ENCODE data around the gene ASCC3. TPM values are rescaled to one million over a fixed set of nuclear protein-coding genes. Genes with fewer than 3 reads are reported as not detected.
A peak's percentile ranks its signal among the peaks of the same experiment; 100 is the strongest.

Gene ASCC3
- polyA plus RNA-seq (2012; ENCODE audit: insufficient read depth, insufficient read length), result 18.4 TPM

- H3K4me3 ChIP-seq (ENCODE audit: low read length), result peak within 1 kb of the TSS; percentile 86
- peak; percentile 82 for DNase-seq (ENCODE audit: low read depth, low spot score)
Measured at GRCh38 chr6:100880853-100881706, at the start of gene ASCC3. Gene ASCC3, minus strand, starts transcription at chr6:100881329. Its CDS starts 13,332 bp downstream, at chr6:100867997.

- H3K4me3 ChIP-seq (ENCODE audit: low read length), result no peak overlapping the region
- DNase-seq (ENCODE audit: low read depth, low spot score), result no peak
Measured at GRCh38 chr6:100925749-100926148, 44.6 kb upstream of the ASCC3 start.

GRCh38 chr6:100924534-100925227 is 43.6 kb upstream of the ASCC3 start:
- no peak for DNase-seq (ENCODE audit: low read depth, low spot score)
- H3K4me3 ChIP-seq (ENCODE audit: low read length), result no peak overlapping the region

GRCh38 chr6:100923481-100924165 is 42.5 kb upstream of the ASCC3 start:
- no peak for DNase-seq (ENCODE audit: low read depth, low spot score)
- H3K4me3 ChIP-seq (ENCODE audit: low read length), result no peak overlapping the region

- DNase-seq (ENCODE audit: low read depth, low spot score), result no peak
- no peak overlapping the region for H3K4me3 ChIP-seq (ENCODE audit: low read length)
Measured at GRCh38 chr6:100920028-100920605, 39.0 kb upstream of the ASCC3 start.

GRCh38 chr6:100918152-100918551 is 37.0 kb upstream of the ASCC3 start:
- H3K4me3 ChIP-seq (ENCODE audit: low read length), result no peak overlapping the region
- DNase-seq (ENCODE audit: low read depth, low spot score), result no peak

- peak; percentile 35 for DNase-seq (ENCODE audit: low read depth, low spot score)
Measured at GRCh38 chr6:100915876-100916275, 34.7 kb upstream of the ASCC3 start.

GRCh38 chr6:100913400-100914276 is 32.5 kb upstream of the ASCC3 start:
- no peak overlapping the region for H3K4me3 ChIP-seq (ENCODE audit: low read length)
- no peak for DNase-seq (ENCODE audit: low read depth, low spot score)

More at GRCh38 chr6:100915876-100916275, 34.7 kb upstream of the ASCC3 start:
- no peak overlapping the region for H3K4me3 ChIP-seq (ENCODE audit: low read length)

GRCh38 chr6:100906325-100906724 is 25.2 kb upstream of the ASCC3 start:
- DNase-seq (ENCODE audit: low read depth, low spot score), result no peak
- H3K4me3 ChIP-seq (ENCODE audit: low read length), result no peak overlapping the region

GRCh38 chr6:100905067-100905466 is 23.9 kb upstream of the ASCC3 start:
- DNase-seq (ENCODE audit: low read depth, low spot score), result peak; percentile 46
- no peak overlapping the region for H3K4me3 ChIP-seq (ENCODE audit: low read length)

GRCh38 chr6:100904316-100904715 is 23.2 kb upstream of the ASCC3 start:
- no peak overlapping the region for H3K4me3 ChIP-seq (ENCODE audit: low read length)
- no peak for DNase-seq (ENCODE audit: low read depth, low spot score)

- no peak overlapping the region for H3K4me3 ChIP-seq (ENCODE audit: low read length)
Measured at GRCh38 chr6:100901582-100901981, 20.5 kb upstream of the ASCC3 start.

GRCh38 chr6:100899202-100899601 is 18.1 kb upstream of the ASCC3 start:
- DNase-seq (ENCODE audit: low read depth, low spot score), result no peak
- H3K4me3 ChIP-seq (ENCODE audit: low read length), result no peak overlapping the region

More at GRCh38 chr6:100901582-100901981, 20.5 kb upstream of the ASCC3 start:
- DNase-seq (ENCODE audit: low read depth, low spot score), result no peak

GRCh38 chr6:100897671-100898070 is 16.5 kb upstream of the ASCC3 start:
- no peak for DNase-seq (ENCODE audit: low read depth, low spot score)
- no peak overlapping the region for H3K4me3 ChIP-seq (ENCODE audit: low read length)

- H3K4me3 ChIP-seq (ENCODE audit: low read length), result no peak overlapping the region
- DNase-seq (ENCODE audit: low read depth, low spot score), result no peak
Measured at GRCh38 chr6:100893743-100894142, 12.6 kb upstream of the ASCC3 start.

- DNase-seq (ENCODE audit: low read depth, low spot score), result no peak
- H3K4me3 ChIP-seq (ENCODE audit: low read length), result no peak overlapping the region
Measured at GRCh38 chr6:100892693-100893092, 11.6 kb upstream of the ASCC3 start.

GRCh38 chr6:100892116-100892515 is 11.0 kb upstream of the ASCC3 start:
- DNase-seq (ENCODE audit: low read depth, low spot score), result no peak
- no peak overlapping the region for H3K4me3 ChIP-seq (ENCODE audit: low read length)

GRCh38 chr6:100891079-100891478 is 9.9 kb upstream of the ASCC3 start:
- no peak overlapping the region for H3K4me3 ChIP-seq (ENCODE audit: low read length)
- no peak for DNase-seq (ENCODE audit: low read depth, low spot score)

All from Jurkat, Clone E6-1 (cell line).